Measurements from ENCODE around the gene SUCLG2. TPM values are rescaled to one million over a fixed set of nuclear protein-coding genes. Genes with fewer than 3 reads are reported as not detected.
A peak's percentile ranks its signal among the peaks of the same experiment; 100 is the strongest.

The SUCLG2 gene
- total RNA-seq, 2 experiments from 2014 or later: 53.3 to 57.8 TPM

- DNase-seq: no peak
- Mint-ChIP-seq H3K4me3 (no peak overlapping the region), H3K27ac (no peak overlapping the region), H3K4me1 (ENCODE audit: low read depth) (peaks cover 76% of the 10 kb centered on the region), H3K9me3 (no peaks in the 10 kb centered on the region), H3K36me3 (peaks cover 32% of the 10 kb centered on the region), H3K27me3 (no peaks in the 10 kb centered on the region)
- CTCF ChIA-PET: interaction anchor here (0.9 to 1.0 kb wide), 2 partner anchors 138 to 143 kb away, joined by 3 to 4 read pairs; no protein-coding TSS in a partner anchor
- POLR2A ChIA-PET: interaction anchor here (1.6 kb wide), 1 partner anchor 24 kb away, joined by 4 read pairs; no protein-coding TSS in a partner anchor
- intact Hi-C loops (cut with micrococcal nuclease): no loop called here
Observed at GRCh38 chr3:67648229-67648628, 6.2 kb downstream of the SUCLG2 start.

GRCh38 chr3:67647390-67647878 is 7.0 kb downstream of the SUCLG2 start:
- intact Hi-C loops (cut with micrococcal nuclease): no loop called here
- Mint-ChIP-seq H3K9me3 (no peaks in the 10 kb centered on the region), H3K27ac (no peak overlapping the region), H3K4me1 (ENCODE audit: low read depth) (peaks cover 71% of the 10 kb centered on the region), H3K4me3 (no peak overlapping the region), H3K27me3 (no peaks in the 10 kb centered on the region), H3K36me3 (peaks cover 36% of the 10 kb centered on the region)
- ChIA-PET CTCF (interaction anchor here (0.9 kb wide), 1 partner anchor 139 kb away, joined by 3 read pairs; no protein-coding TSS in a partner anchor), POLR2A (interaction anchor here (1.6 kb wide), 1 partner anchor 23 kb away, joined by 4 read pairs; no protein-coding TSS in a partner anchor)
- DNase-seq: no peak

GRCh38 chr3:67646586-67647234 is 7.7 kb downstream of the SUCLG2 start:
- POLR2A ChIA-PET: interaction anchor here (0.6 to 1.6 kb wide), 2 partner anchors 22 to 1424 kb away, joined by 3 to 4 read pairs; no protein-coding TSS in a partner anchor

GRCh38 chr3:67644827-67645226 is 9.6 kb downstream of the SUCLG2 start:
- no peak for DNase-seq
- CTCF ChIA-PET: no interaction called here
- Mint-ChIP-seq H3K9me3 (no peaks in the 10 kb centered on the region), H3K27me3 (no peaks in the 10 kb centered on the region), H3K36me3 (peaks cover 37% of the 10 kb centered on the region), H3K27ac (no peak overlapping the region), H3K4me3 (no peak overlapping the region), H3K4me1 (ENCODE audit: low read depth) (peaks cover 66% of the 10 kb centered on the region)
- intact Hi-C loops (cut with micrococcal nuclease): no loop called here
- POLR2A ChIA-PET: no interaction called here

More at GRCh38 chr3:67646586-67647234, 7.7 kb downstream of the SUCLG2 start:
- no peaks in the 10 kb centered on the region for H3K9me3 Mint-ChIP-seq
- H3K27me3 Mint-ChIP-seq: no peaks in the 10 kb centered on the region
- no peak overlapping the region for H3K4me3 Mint-ChIP-seq
- CTCF ChIA-PET: no interaction called here
- H3K36me3 Mint-ChIP-seq: peaks cover 34% of the 10 kb centered on the region
- H3K4me1 Mint-ChIP-seq (ENCODE audit: low read depth): peaks cover 68% of the 10 kb centered on the region
- intact Hi-C loops (cut with micrococcal nuclease): no loop called here
- no peak overlapping the region for H3K27ac Mint-ChIP-seq
- no peak for DNase-seq

- H3K9me3 Mint-ChIP-seq: no peaks in the 10 kb centered on the region
- intact Hi-C loops (cut with micrococcal nuclease): no loop called here
- H3K27ac Mint-ChIP-seq: no peak overlapping the region
- peaks cover 67% of the 10 kb centered on the region for H3K4me1 Mint-ChIP-seq (ENCODE audit: low read depth)
- peaks cover 36% of the 10 kb centered on the region for H3K36me3 Mint-ChIP-seq
- no peak for DNase-seq
- no peaks in the 10 kb centered on the region for H3K27me3 Mint-ChIP-seq
- ChIA-PET POLR2A (no interaction called here), CTCF (no interaction called here)
- no peak overlapping the region for H3K4me3 Mint-ChIP-seq
Observed at GRCh38 chr3:67642734-67643133, 11.7 kb downstream of the SUCLG2 start.

GRCh38 chr3:67642190-67642589 is 12.2 kb downstream of the SUCLG2 start:
- intact Hi-C loops (cut with micrococcal nuclease): no loop called here
- Mint-ChIP-seq H3K9me3 (no peaks in the 10 kb centered on the region), H3K4me3 (no peak overlapping the region), H3K4me1 (ENCODE audit: low read depth) (peaks cover 68% of the 10 kb centered on the region), H3K27me3 (no peaks in the 10 kb centered on the region), H3K27ac (no peak overlapping the region), H3K36me3 (peaks cover 32% of the 10 kb centered on the region)
- CTCF ChIA-PET: no interaction called here
- POLR2A ChIA-PET: no interaction called here
- DNase-seq: no peak

GRCh38 chr3:67641451-67641850 is 13.0 kb downstream of the SUCLG2 start:
- Mint-ChIP-seq H3K27me3 (no peaks in the 10 kb centered on the region), H3K36me3 (peaks cover 30% of the 10 kb centered on the region), H3K9me3 (no peaks in the 10 kb centered on the region), H3K4me3 (no peak overlapping the region), H3K4me1 (ENCODE audit: low read depth) (peaks cover 66% of the 10 kb centered on the region), H3K27ac (no peak overlapping the region)
- CTCF ChIA-PET: interaction anchor here (0.9 kb wide), 1 partner anchor 10 kb away, joined by 3 read pairs; no protein-coding TSS in a partner anchor
- POLR2A ChIA-PET: no interaction called here
- no peak for DNase-seq
- intact Hi-C loops (cut with micrococcal nuclease): no loop called here

- Mint-ChIP-seq H3K36me3 (peaks cover 36% of the 10 kb centered on the region), H3K27ac (no peak overlapping the region), H3K4me1 (ENCODE audit: low read depth) (peaks cover 70% of the 10 kb centered on the region), H3K27me3 (no peaks in the 10 kb centered on the region), H3K9me3 (no peaks in the 10 kb centered on the region), H3K4me3 (no peak overlapping the region)
- intact Hi-C loops (cut with micrococcal nuclease): no loop called here
- CTCF ChIA-PET: interaction anchor here (0.9 kb wide), 1 partner anchor 8 kb away, joined by 3 read pairs; no protein-coding TSS in a partner anchor
- no peak for DNase-seq
- POLR2A ChIA-PET: no interaction called here
Observed at GRCh38 chr3:67640023-67640660, 14.3 kb downstream of the SUCLG2 start.

GRCh38 chr3:67637255-67637900 is 17.0 kb downstream of the SUCLG2 start:
- intact Hi-C loops (cut with micrococcal nuclease): no loop called here
- no peaks in the 10 kb centered on the region for H3K27me3 Mint-ChIP-seq
- H3K9me3 Mint-ChIP-seq: no peaks in the 10 kb centered on the region
- H3K36me3 Mint-ChIP-seq: peaks cover 28% of the 10 kb centered on the region
- ChIA-PET CTCF (no interaction called here), POLR2A (interaction anchor here (1.5 kb wide), 1 partner anchor 18 kb away, joined by 4 read pairs; no protein-coding TSS in a partner anchor)
- peaks cover 69% of the 10 kb centered on the region for H3K4me1 Mint-ChIP-seq (ENCODE audit: low read depth)
- H3K4me3 Mint-ChIP-seq: no peak overlapping the region
- no peak for DNase-seq
- H3K27ac Mint-ChIP-seq: no peak overlapping the region

- intact Hi-C loops (cut with micrococcal nuclease): loop anchor here (1.0 kb wide), 3 partner anchors 19 to 636 kb away; no protein-coding TSS in a partner anchor
- H3K4me3 Mint-ChIP-seq: no peak overlapping the region
- H3K27ac Mint-ChIP-seq: peak overlapping the region; percentile 67
- peaks cover 28% of the 10 kb centered on the region for H3K36me3 Mint-ChIP-seq
- DNase-seq: no peak
- peaks cover 66% of the 10 kb centered on the region for H3K4me1 Mint-ChIP-seq (ENCODE audit: low read depth)
- ChIA-PET POLR2A (interaction anchor here (0.7 to 1.9 kb wide), 3 partner anchors 18 to 636 kb away, joined by 5 to 12 read pairs (median 6); no protein-coding TSS in a partner anchor), CTCF (interaction anchor here (1.0 to 1.6 kb wide), 3 partner anchors 33 to 522 kb away, joined by 3 to 4 read pairs (median 4); no protein-coding TSS in a partner anchor)
- no peaks in the 10 kb centered on the region for H3K27me3 Mint-ChIP-seq
- H3K9me3 Mint-ChIP-seq: no peaks in the 10 kb centered on the region
Observed at GRCh38 chr3:67635806-67636205, 18.6 kb downstream of the SUCLG2 start.

GRCh38 chr3:67635257-67635656 is 19.2 kb downstream of the SUCLG2 start:
- POLR2A ChIA-PET: interaction anchor here (0.5 to 1.9 kb wide), 3 partner anchors 18 to 637 kb away, joined by 3 to 12 read pairs (median 6); partner anchors contain the start of gene KBTBD8

More at GRCh38 chr3:67635257-67635656, 19.2 kb downstream of the SUCLG2 start:
- H3K27ac Mint-ChIP-seq: peak overlapping the region; percentile 67
- no peaks in the 10 kb centered on the region for H3K27me3 Mint-ChIP-seq
- peaks cover 30% of the 10 kb centered on the region for H3K36me3 Mint-ChIP-seq
- intact Hi-C loops (cut with micrococcal nuclease): loop anchor here (1.0 kb wide), 3 partner anchors 20 to 635 kb away; no protein-coding TSS in a partner anchor
- H3K4me3 Mint-ChIP-seq: no peak overlapping the region
- no peaks in the 10 kb centered on the region for H3K9me3 Mint-ChIP-seq
- DNase-seq: peak; percentile 29
- CTCF ChIA-PET: interaction anchor here (1.0 to 1.6 kb wide), 3 partner anchors 33 to 521 kb away, joined by 3 to 4 read pairs (median 4); no protein-coding TSS in a partner anchor
- peaks cover 66% of the 10 kb centered on the region for H3K4me1 Mint-ChIP-seq (ENCODE audit: low read depth)

All from activated CD4-positive, alpha-beta memory T cell treated with anti-CD3 and anti-CD28 coated beads for 36 hours (primary cell).